ENCODE measurements around the gene MN1. TPM values are rescaled to one million over a fixed set of nuclear protein-coding genes. Genes with fewer than 3 reads are reported as not detected.

Gene MN1
- total RNA-seq, 2 experiments from 2014 or later = 0.28 to 0.30 TPM

- Mint-ChIP-seq H3K27ac (no peak overlapping the region), H3K4me1 (no peaks in the 10 kb centered on the region), H3K4me3 (no peak overlapping the region), H3K27me3 (no peaks in the 10 kb centered on the region), H3K36me3 (no peaks in the 10 kb centered on the region), H3K9me3 (no peaks in the 10 kb centered on the region)
- POLR2A ChIA-PET = no interaction called here
- no peak for DNase-seq
- ATAC-seq (ENCODE audit: low read depth) = no peak
Measured at GRCh38 chr22:27704581-27704980, 97.0 kb downstream of the MN1 start.

GRCh38 chr22:27699383-27700019, 102.1 kb downstream of the MN1 start:
- H3K27me3 Mint-ChIP-seq = no peaks in the 10 kb centered on the region
- H3K4me3 Mint-ChIP-seq = no peak overlapping the region
- DNase-seq (no peak), ATAC-seq (ENCODE audit: low read depth) (no peak)
- peaks cover 4% of the 10 kb centered on the region for H3K9me3 Mint-ChIP-seq
- no peak overlapping the region for H3K27ac Mint-ChIP-seq
- POLR2A ChIA-PET = no interaction called here
- no peaks in the 10 kb centered on the region for H3K4me1 Mint-ChIP-seq
- H3K36me3 Mint-ChIP-seq = no peaks in the 10 kb centered on the region

DNA sequence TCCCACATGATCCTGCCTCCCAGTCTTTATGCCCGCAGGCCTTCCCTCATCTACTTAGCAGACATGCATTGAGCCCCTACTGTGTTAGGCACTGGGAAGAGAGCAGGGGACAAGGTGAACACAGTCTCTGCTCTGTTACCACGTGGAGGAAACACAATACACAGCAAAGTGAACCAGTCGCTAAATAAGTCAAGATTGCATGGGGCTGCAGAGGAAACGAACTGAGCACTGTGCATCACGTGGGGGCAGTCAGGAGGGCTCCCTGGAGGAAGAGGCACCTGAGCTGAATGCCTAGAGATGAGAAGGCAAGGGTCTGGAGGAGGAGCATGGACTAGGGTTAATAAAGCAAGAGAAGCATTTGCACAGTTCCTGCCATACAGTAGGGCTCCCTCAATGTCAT, 102.7 kb downstream of the MN1 start:
- H3K4me3 Mint-ChIP-seq = no peak overlapping the region
- H3K4me1 Mint-ChIP-seq = no peaks in the 10 kb centered on the region
- no peak for ATAC-seq (ENCODE audit: low read depth)
- no peak for DNase-seq
- no peaks in the 10 kb centered on the region for H3K27me3 Mint-ChIP-seq
- no peaks in the 10 kb centered on the region for H3K36me3 Mint-ChIP-seq
- POLR2A ChIA-PET = no interaction called here
- H3K9me3 Mint-ChIP-seq = peaks cover 4% of the 10 kb centered on the region
- no peak overlapping the region for H3K27ac Mint-ChIP-seq

Other genes starting within 250 kb of the MN1 start
- gene PITPNB, start 117.5 kb upstream of the MN1 start, total RNA-seq = 10 to 100 TPM; 73.3 to 78.4 TPM